MM.1S (cell line): Measurements from ENCODE around the gene MAML3.

Experiments
- EZH2phosphoT487 ChIP-seq: fragments of 300-600 bp; sonication (generic); IDR thresholded peaks from 2 replicates; pipeline ENCODE4 v1.6.1; 2018; ENCODE audit warnings: antibody characterized with exemption, low read length
- TF ChIP-seq, protein P1 (sequence below): fragments of 300-600 bp; sonication (generic); IDR thresholded peaks from 2 replicates; pipeline ENCODE4 v1.5.1; 2016; ENCODE audit warnings: antibody characterized with exemption, low read length, mixed read lengths

DNA sequence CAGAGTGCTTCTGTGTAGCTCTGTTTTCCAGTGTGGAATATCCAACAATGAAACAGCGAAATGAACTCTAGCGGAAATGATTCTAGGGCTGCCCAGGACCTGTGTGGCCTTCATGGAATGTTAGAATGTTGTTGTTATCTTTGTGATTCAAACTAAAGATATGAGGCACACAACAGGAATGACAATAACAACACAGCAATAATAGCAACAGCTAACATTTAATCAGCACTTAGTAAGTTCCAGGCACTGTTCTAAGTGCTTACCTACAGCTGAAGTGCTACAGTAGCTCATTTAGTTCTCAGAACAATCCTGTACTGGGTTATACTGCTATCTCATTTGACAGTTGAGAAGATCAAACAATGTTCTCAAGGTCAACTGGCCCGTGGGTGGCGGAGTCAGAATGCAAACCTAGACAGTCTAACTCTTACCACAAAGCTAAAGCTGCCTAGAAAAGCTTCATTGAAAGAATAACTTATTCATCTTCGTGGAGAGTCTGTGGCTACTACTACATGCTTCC is 63.7 kb downstream of the MAML3 start:
- TF ChIP-seq, protein P1, sequence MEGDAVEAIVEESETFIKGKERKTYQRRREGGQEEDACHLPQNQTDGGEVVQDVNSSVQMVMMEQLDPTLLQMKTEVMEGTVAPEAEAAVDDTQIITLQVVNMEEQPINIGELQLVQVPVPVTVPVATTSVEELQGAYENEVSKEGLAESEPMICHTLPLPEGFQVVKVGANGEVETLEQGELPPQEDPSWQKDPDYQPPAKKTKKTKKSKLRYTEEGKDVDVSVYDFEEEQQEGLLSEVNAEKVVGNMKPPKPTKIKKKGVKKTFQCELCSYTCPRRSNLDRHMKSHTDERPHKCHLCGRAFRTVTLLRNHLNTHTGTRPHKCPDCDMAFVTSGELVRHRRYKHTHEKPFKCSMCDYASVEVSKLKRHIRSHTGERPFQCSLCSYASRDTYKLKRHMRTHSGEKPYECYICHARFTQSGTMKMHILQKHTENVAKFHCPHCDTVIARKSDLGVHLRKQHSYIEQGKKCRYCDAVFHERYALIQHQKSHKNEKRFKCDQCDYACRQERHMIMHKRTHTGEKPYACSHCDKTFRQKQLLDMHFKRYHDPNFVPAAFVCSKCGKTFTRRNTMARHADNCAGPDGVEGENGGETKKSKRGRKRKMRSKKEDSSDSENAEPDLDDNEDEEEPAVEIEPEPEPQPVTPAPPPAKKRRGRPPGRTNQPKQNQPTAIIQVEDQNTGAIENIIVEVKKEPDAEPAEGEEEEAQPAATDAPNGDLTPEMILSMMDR = no peak
- no peak for TF ChIP-seq EZH2phosphoT487
